ENCODE results near the gene CCDC197. TPM values are rescaled to one million over a fixed set of nuclear protein-coding genes. Genes with fewer than 3 reads are reported as not detected.

Gene CCDC197
- total RNA-seq, 3 donors from 2014 or later: 0.35 TPM; not detected in 2

DNA sequence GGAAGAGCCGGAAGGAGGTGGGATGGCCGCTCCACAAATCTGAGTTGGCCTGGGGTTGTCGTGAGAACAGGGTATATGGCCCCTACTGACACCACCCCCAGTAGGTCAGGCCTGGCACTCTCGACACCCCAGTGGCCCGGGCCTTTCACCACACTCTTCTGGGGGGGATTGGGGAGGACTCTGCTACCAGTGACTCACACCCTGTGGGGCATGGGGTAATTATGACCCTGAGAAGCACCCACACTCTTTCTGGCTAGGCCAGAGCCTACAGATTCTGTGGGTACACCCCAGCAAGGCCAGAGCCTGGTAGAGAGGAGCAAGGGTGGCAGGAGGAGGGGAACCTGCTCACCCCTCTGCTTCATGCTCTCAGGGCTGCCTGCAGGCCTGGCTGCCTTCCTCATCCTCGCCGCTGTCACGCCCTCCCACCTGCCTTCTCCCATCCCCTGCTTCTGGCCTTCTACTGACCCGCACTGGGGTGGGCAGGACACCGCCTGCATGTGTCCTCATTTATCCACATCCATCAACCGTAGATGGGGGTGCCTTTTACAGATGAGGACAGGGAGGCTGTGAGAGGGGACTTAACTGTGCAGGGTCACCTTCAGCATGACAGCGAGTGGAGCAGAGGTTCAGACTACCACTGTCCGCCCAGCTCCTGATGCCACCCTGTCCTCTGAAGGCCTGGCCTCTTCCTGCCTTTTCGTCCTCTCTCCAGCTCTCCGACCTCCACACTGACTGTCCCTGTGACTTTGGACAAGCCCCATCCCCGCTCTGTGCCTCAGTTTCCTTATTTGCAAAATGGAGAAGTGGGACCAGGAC lies 39.1 kb upstream of the CCDC197 start:
- H3K4me3 Mint-ChIP-seq: no peak overlapping the region
- no peaks in the 10 kb centered on the region for H3K9me3 Mint-ChIP-seq
- ATAC-seq (no peak), DNase-seq (no peak)
- no peaks in the 10 kb centered on the region for H3K27me3 Mint-ChIP-seq (ENCODE audit: low read depth)
- H3K4me1 Mint-ChIP-seq (ENCODE audit: low read depth): peaks cover 96% of the 10 kb centered on the region
- H3K36me3 Mint-ChIP-seq (ENCODE audit: insufficient read depth): no peaks in the 10 kb centered on the region

- Mint-ChIP-seq H3K4me1 (ENCODE audit: low read depth) (peaks cover 96% of the 10 kb centered on the region), H3K27me3 (ENCODE audit: low read depth) (no peaks in the 10 kb centered on the region), H3K9me3 (no peaks in the 10 kb centered on the region), H3K36me3 (ENCODE audit: insufficient read depth) (no peaks in the 10 kb centered on the region), H3K4me3 (peak overlapping the region; percentile 75)
- DNase-seq (no peak), ATAC-seq (no peak)
Measured at GRCh38 chr14:93958567-93959238, 38.4 kb upstream of the CCDC197 start.

DNA sequence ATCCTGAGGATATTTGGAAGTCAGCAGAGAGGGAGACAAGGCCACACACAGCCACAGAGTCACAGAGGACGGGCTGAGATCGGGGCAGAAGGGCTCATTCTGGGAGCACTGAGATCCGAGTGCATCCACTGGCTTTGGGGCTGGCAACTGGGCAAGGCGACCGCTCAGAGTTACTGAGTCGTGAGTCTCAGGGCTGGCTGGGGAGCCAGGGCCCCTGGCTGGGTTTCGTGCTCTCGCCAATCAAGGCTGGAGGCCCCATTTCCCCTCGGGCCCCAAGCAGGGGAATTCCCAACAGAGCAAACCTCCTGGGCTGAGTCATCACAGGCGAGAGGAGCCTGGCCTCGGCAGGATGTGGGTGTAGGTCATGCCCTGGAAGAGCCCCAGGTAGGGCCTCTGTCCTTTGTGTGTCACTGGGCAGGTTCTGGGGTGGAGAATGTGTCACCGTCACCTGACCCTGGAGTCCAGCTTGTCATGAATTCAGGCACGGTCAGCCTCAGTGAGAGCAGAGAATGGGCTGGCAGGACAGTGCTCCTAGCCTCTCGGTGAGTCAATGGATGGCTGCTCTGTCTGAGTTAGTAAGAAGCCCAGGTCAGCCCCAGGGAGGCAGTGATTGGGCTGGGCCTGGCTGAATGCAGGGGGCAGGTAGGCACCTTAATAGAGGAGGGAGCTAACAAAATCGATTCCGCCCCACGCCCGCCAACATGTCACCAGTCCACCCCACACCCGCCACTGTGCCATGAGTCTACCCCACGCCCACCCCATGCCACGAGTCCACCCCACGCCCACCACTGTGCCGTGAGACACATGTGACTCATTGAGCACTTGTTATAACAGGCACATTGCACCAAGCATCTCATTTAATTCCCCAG lies 37.6 kb upstream of the CCDC197 start:
- peak overlapping the region; percentile 75 for H3K4me3 Mint-ChIP-seq
- DNase-seq (peak; percentile 87), ATAC-seq (peak; percentile 75 to 78)
- H3K4me1 Mint-ChIP-seq (ENCODE audit: low read depth): peaks cover 96% of the 10 kb centered on the region
- H3K36me3 Mint-ChIP-seq (ENCODE audit: insufficient read depth): no peaks in the 10 kb centered on the region
- no peaks in the 10 kb centered on the region for H3K27me3 Mint-ChIP-seq (ENCODE audit: low read depth)
- no peaks in the 10 kb centered on the region for H3K9me3 Mint-ChIP-seq

DNA sequence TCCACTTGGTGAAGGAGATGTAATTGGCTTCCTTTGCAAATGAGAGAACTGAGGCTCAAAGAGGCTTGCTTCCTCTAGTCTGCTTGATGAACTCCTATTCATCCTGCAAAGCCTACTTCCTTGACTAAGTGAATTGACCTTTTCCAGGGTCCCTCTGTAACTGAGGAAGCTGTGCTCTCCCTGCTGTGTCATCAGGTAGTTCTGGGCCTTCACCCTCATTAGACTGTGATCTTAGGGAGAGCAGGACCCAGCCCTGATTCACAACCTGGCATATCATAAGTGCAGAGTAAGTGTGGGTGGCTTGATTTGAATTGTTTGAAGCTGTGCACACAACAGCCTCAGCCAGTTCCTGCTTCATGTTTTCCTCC lies 37.0 kb upstream of the CCDC197 start:
- H3K4me1 Mint-ChIP-seq (ENCODE audit: low read depth): peaks cover 96% of the 10 kb centered on the region
- ATAC-seq: peak; percentile 31 to 36
- H3K9me3 Mint-ChIP-seq: no peaks in the 10 kb centered on the region
- no peaks in the 10 kb centered on the region for H3K36me3 Mint-ChIP-seq (ENCODE audit: insufficient read depth)
- H3K27me3 Mint-ChIP-seq (ENCODE audit: low read depth): no peaks in the 10 kb centered on the region
- DNase-seq: no peak
- H3K4me3 Mint-ChIP-seq: peak overlapping the region; percentile 75

DNA sequence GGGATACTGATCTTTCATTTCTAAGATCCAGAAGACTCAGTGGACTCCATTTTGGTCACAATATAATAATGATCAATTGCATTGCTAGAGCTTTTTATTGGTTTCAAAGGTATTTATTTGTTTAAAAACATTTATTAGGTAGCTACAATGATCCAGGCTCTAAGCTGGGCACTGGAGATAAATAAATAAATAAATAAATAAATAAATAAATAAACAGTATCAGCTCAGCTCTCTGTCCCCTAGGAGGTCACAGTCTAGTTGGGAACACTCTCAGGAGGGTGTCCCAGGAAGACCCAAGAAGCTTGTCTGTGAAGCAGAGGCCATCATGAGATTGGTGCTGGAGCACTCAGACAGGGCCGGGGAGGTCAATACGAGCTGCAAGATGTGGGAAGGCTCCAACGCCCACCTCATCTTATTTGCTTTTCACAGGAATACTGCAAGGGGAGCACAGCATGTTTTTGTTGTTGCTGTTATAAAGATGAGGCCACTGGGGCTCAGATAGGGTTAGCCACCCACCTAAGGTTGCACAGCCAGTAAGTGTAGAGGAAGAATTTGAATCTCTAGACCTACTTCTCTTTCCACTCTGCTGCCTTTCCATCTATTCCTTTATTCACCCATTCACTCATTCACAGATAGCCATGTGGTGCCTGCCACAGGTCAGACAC lies 36.2 kb upstream of the CCDC197 start:
- no peak for ATAC-seq
- Mint-ChIP-seq H3K4me1 (ENCODE audit: low read depth) (peaks cover 92% of the 10 kb centered on the region), H3K9me3 (no peaks in the 10 kb centered on the region), H3K36me3 (ENCODE audit: insufficient read depth) (no peaks in the 10 kb centered on the region), H3K27me3 (ENCODE audit: low read depth) (no peaks in the 10 kb centered on the region), H3K4me3 (no peak overlapping the region)
- no peak for DNase-seq

GRCh38 chr14:93961620-93962019 lies 35.5 kb upstream of the CCDC197 start:
- no peak for DNase-seq
- H3K4me1 Mint-ChIP-seq (ENCODE audit: low read depth): peaks cover 85% of the 10 kb centered on the region
- ATAC-seq: no peak
- H3K4me3 Mint-ChIP-seq: peak overlapping the region; percentile 51
- H3K9me3 Mint-ChIP-seq: no peaks in the 10 kb centered on the region
- H3K27me3 Mint-ChIP-seq (ENCODE audit: low read depth): no peaks in the 10 kb centered on the region
- no peaks in the 10 kb centered on the region for H3K36me3 Mint-ChIP-seq (ENCODE audit: insufficient read depth)

DNA sequence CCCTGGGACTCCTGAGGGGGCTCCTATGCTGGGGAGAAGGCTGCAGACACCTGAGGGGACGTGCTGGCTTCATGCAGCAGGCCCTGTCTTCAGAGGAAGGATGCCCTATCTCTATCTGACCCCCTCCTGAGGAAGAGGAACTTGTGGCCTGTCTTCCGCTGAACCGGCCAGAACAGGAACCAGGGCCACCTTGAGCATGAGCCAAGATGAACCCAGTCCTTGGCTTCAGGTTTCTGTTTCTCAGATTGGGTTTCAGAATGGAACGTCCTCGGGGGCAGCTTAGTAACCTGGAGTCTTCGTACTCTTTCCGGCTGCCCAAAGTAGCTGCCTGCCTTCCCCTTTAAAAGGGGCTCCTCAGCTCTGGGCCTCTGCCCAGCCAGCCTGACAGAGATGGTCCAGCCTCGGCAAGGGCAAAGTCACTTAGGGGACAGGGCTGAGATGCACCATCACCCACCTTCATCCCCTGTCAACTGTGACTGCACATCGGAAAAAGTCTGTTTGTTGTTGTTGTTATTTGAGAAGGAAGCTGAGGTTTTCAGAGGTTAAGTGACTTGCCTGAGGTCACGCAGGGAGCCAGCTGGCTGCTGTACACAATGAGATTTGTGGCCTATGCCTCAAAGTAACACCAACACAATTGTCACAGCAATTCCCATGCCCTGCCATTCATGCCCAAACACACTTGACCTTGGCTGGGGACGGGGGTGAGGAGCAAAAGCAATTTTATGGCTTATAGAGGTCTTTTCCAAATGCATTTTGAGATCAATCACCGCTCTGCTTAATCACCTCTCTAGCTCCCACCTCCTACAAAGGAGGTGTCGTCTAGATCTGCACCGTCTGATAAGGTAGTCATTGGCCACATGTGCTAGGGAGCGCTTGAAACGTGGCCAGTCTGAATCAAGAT lies 34.1 kb upstream of the CCDC197 start:
- no peaks in the 10 kb centered on the region for H3K27me3 Mint-ChIP-seq (ENCODE audit: low read depth)
- H3K4me3 Mint-ChIP-seq: peak overlapping the region; percentile 49
- H3K36me3 Mint-ChIP-seq (ENCODE audit: insufficient read depth): no peaks in the 10 kb centered on the region
- ATAC-seq (peak; percentile 10 to 16), DNase-seq (no peak)
- H3K9me3 Mint-ChIP-seq: no peaks in the 10 kb centered on the region
- peaks cover 72% of the 10 kb centered on the region for H3K4me1 Mint-ChIP-seq (ENCODE audit: low read depth)

DNA sequence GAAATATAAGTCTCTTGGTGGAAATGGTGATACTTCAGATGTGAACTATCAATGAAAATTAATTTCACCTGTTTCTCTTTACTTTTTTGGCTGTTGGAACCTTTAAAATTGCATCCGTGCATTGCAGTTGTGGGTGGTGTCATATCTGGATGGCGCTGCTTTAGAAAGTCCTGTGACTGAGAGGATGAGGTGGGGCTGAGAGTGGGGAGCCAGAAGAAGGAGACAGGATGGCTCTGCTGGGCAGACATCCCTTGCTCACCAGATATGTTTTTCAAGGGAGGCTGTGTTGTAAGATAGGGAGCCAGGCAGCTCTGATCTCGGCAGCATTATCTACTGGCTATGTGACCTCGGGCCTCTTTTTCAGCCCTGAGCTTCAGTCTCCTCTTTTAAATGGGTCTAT lies 33.4 kb upstream of the CCDC197 start:
- DNase-seq: no peak
- no peaks in the 10 kb centered on the region for H3K9me3 Mint-ChIP-seq
- no peak for ATAC-seq
- H3K36me3 Mint-ChIP-seq (ENCODE audit: insufficient read depth): no peaks in the 10 kb centered on the region
- peaks cover 64% of the 10 kb centered on the region for H3K4me1 Mint-ChIP-seq (ENCODE audit: low read depth)
- H3K27me3 Mint-ChIP-seq (ENCODE audit: low read depth): no peaks in the 10 kb centered on the region
- H3K4me3 Mint-ChIP-seq: peak overlapping the region; percentile 49

GRCh38 chr14:93964281-93964680 lies 32.8 kb upstream of the CCDC197 start:
- no peak for DNase-seq
- no peaks in the 10 kb centered on the region for H3K36me3 Mint-ChIP-seq (ENCODE audit: insufficient read depth)
- H3K4me1 Mint-ChIP-seq (ENCODE audit: low read depth): peaks cover 63% of the 10 kb centered on the region
- ATAC-seq: no peak
- H3K27me3 Mint-ChIP-seq (ENCODE audit: low read depth): no peaks in the 10 kb centered on the region
- no peak overlapping the region for H3K4me3 Mint-ChIP-seq
- H3K9me3 Mint-ChIP-seq: no peaks in the 10 kb centered on the region

- H3K36me3 Mint-ChIP-seq (ENCODE audit: insufficient read depth): no peaks in the 10 kb centered on the region
- ATAC-seq: no peak
Measured at GRCh38 chr14:93964820-93965286, 32.2 kb upstream of the CCDC197 start.

DNA sequence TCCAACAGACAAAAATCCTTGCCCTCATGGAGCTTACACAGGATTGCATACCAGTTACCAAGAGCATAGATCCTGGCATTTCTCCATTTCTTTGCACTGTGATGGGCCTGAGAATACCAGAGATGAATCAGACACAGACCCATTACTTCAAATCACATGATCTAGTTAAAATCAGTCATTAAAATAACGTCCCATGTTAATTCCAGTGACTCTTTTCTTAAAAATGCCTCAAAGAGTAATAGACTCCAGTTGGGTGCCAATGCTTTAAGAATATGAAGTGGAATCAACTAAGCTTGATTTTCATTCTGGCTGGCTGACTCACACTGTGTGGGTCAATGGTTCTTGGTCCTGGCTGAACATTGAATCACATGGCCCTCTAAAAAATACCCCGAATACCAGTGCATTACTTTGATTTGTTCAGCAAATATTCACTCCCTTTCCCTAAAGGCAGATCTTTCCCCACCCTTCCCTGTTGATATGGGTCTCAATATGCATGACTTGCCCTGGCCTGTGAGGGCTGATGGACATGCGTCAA lies 31.7 kb upstream of the CCDC197 start:
- Mint-ChIP-seq H3K36me3 (ENCODE audit: insufficient read depth) (no peaks in the 10 kb centered on the region), H3K4me1 (ENCODE audit: low read depth) (peaks cover 54% of the 10 kb centered on the region), H3K4me3 (no peak overlapping the region), H3K9me3 (no peaks in the 10 kb centered on the region), H3K27me3 (ENCODE audit: low read depth) (no peaks in the 10 kb centered on the region)
- no peak for ATAC-seq
- DNase-seq: no peak

More at GRCh38 chr14:93964820-93965286, 32.2 kb upstream of the CCDC197 start:
- H3K27me3 Mint-ChIP-seq (ENCODE audit: low read depth): no peaks in the 10 kb centered on the region
- no peaks in the 10 kb centered on the region for H3K9me3 Mint-ChIP-seq
- DNase-seq: no peak
- H3K4me3 Mint-ChIP-seq: no peak overlapping the region
- peaks cover 57% of the 10 kb centered on the region for H3K4me1 Mint-ChIP-seq (ENCODE audit: low read depth)

DNA sequence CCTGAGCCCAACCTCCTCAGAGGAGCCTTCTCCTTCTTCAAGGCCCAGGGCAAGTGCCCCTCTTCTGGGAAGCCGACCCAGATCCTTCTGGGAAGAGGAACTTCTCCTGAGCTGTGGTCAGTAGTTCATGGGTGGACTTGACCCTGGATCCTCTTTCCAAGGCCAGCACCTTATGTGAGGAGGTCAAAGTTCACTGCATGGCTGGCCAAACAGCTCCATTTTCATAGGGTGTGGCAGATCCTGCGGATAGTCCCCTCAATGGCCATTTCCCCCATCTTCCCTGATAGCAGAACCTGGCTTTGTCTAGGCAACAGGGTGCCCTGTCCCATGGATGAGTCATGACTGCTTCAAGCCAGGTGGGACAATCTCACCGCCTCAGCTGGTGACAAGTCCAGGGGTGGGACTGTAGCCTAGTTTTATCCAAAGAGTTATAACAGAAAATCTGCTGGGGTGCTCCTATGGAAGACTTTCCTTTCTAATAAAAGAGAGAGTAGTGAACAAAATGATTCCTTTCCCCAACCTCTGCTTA lies 31.1 kb upstream of the CCDC197 start:
- H3K4me1 Mint-ChIP-seq (ENCODE audit: low read depth): peaks cover 55% of the 10 kb centered on the region
- no peaks in the 10 kb centered on the region for H3K36me3 Mint-ChIP-seq (ENCODE audit: insufficient read depth)
- DNase-seq: no peak
- no peaks in the 10 kb centered on the region for H3K9me3 Mint-ChIP-seq
- no peaks in the 10 kb centered on the region for H3K27me3 Mint-ChIP-seq (ENCODE audit: low read depth)
- no peak for ATAC-seq
- H3K4me3 Mint-ChIP-seq: no peak overlapping the region

Measured in activated T-cell treated with anti-CD3 and anti-CD28 coated beads, Interleukin-2, amount 50 U/mL, for 4 hours (primary cell).